Mucosa of rectum (tissue), 2 donors: ENCODE results near the gene CASQ2.

Experiments
- H3K27ac ChIP-seq, 2 donors: one replicate each; pipeline ENCODE4 v1.7.0; 2013; ENCODE audit warnings: inconsistent platforms in 2 of 2, low read depth in 2 of 2, low read length in 2 of 2
- H3K27me3 ChIP-seq, 2 donors: one replicate each; pipeline ENCODE4 v1.7.0; 2013; ENCODE audit warnings: low read length in 2 of 2; ENCODE audit not compliant: control insufficient read depth in 2 of 2, insufficient read depth in 2 of 2
- H3K36me3 ChIP-seq, 2 donors: one replicate each; pipeline ENCODE4 v1.7.0; 2013; ENCODE audit warnings: low read length in 2 of 2; ENCODE audit not compliant: control insufficient read depth in 2 of 2, insufficient read depth in 2 of 2
- H3K4me1 ChIP-seq, 2 donors: one replicate each; pipeline ENCODE4 v1.7.0; 2013; ENCODE audit warnings: low read length in 2 of 2, mild to moderate bottlenecking in 1 of 2; ENCODE audit not compliant: control insufficient read depth in 2 of 2, insufficient read depth in 2 of 2
- H3K4me3 ChIP-seq, 2 donors: one replicate each; pipeline ENCODE4 v1.7.0; 2013; ENCODE audit warnings: low read length in 2 of 2
- H3K9ac ChIP-seq, 2 donors: one replicate each; pipeline ENCODE4 v1.7.0; 2013; ENCODE audit warnings: low read length in 2 of 2, low read depth in 1 of 2, mild to moderate bottlenecking in 1 of 2
- H3K9me3 ChIP-seq, 2 donors: one replicate each; pipeline ENCODE4 v1.7.0; 2013; ENCODE audit warnings: low read length in 2 of 2; ENCODE audit not compliant: control insufficient read depth in 2 of 2
- donor health status: healthy.
- donor health status: Normal muscosa, but diverticular disease.

The CASQ2 gene

DNA sequence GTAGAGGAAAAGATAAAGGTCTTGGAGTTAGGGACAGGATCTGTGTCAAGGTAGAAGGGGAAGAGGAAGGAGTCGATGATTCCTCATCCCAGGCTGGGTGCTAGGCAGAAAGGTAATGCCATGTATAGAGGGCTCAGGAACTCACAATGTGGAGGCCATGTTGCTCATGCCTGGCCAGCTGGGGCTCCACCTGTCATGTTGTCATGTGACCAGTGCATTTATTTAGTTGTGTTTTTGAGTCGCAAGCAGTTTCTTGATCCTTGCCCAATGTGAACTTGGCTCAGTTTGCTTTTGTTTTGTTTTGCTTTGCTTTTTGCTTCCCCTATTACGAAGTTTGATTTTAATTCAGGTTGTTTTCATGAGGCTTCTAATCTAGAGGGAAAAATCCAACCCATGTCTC, 5.7 kb downstream of the CASQ2 start:
- H3K36me3 ChIP-seq, result no peaks in the 10 kb centered on the region
- no peaks in the 10 kb centered on the region for H3K27me3 ChIP-seq
- H3K4me1 ChIP-seq, result no peaks in the 10 kb centered on the region
- no peak overlapping the region for H3K27ac ChIP-seq
- no peak overlapping the region for H3K4me3 ChIP-seq
- H3K9me3 ChIP-seq, result no peaks in the 10 kb centered on the region
- no peak overlapping the region for H3K9ac ChIP-seq

DNA sequence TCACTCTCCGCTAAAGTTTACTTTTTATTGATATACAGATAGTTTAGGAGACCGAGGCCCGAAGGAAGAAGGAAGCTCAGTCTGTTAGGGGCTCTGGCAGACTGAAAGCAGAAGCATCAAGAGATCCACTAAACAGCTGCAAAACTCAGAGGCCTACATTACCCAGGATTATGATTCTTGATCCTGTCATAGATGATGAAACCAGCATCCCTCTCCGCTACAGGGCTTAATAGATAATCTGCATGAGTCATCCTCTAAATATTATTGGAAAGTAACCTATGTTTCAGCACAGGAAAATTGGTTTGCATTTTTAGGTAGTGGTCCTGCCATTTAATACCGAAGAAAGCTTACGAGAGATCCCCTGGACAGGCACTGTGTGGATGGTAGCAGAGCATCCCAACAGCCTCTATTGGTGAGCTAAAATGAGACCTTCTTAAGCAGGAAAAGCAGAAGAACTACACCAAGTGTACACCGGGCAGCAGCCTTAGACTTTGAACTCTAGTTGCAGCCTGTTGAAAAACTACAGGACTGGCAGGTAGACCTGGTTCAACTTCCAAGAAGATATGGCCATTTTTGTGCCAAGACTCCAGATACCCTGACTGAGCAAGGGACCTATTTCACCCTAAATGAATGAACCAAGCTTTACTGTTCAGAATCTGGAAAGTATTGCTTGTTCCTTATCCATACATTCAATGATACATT, 6.8 kb downstream of the CASQ2 start:
- Histone ChIP-seq H3K4me3 (no peak overlapping the region), H3K27me3 (no peaks in the 10 kb centered on the region), H3K9me3 (no peaks in the 10 kb centered on the region), H3K27ac (no peak overlapping the region), H3K9ac (no peak overlapping the region), H3K36me3 (no peaks in the 10 kb centered on the region), H3K4me1 (no peaks in the 10 kb centered on the region)

DNA sequence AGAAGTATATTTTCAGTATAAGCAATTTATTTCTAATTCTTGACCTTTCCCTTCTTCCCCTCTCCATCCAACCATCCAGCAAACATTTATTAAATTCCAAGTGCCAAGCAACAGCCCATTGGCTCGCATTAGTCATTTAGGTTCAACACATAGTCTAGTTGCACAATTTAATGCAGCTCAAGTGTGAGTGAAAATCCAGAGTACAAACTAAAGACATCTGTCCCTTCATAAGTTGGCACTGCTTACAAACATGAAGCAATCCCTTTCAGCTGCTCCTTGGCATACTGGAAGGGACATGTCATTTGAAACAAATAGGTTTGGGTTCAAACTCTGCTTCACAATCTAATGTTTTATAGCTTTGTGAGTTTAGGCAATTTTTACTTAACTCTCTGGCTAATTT, 10.7 kb downstream of the CASQ2 start:
- H3K9ac ChIP-seq, result no peak overlapping the region
- no peaks in the 10 kb centered on the region for H3K36me3 ChIP-seq
- H3K9me3 ChIP-seq, result no peaks in the 10 kb centered on the region
- H3K4me1 ChIP-seq, result no peaks in the 10 kb centered on the region
- no peak overlapping the region for H3K4me3 ChIP-seq
- H3K27me3 ChIP-seq, result no peaks in the 10 kb centered on the region
- H3K27ac ChIP-seq, result no peak overlapping the region

DNA sequence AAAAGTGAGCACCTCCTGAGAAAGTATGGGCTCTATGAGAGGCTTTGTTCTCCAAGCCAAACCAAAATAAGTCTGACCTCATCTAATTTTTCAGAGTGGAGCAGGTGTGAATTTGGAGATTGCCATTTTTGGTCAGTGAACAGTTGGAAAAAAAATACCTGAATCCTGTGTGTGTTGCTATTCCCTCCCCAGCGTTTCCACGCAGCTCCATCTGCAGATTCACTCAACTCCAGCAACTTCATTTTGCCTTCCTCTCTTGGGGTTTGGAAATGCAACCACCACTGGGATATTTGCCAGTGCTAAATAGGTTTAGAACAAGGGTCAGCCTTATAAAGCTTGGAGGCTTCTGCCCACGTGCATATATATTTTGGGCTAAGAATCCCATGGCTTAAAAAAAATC, 11.2 kb downstream of the CASQ2 start:
- H3K4me3 ChIP-seq, result no peak overlapping the region
- H3K9me3 ChIP-seq, result no peaks in the 10 kb centered on the region
- no peaks in the 10 kb centered on the region for H3K36me3 ChIP-seq
- H3K27me3 ChIP-seq, result no peaks in the 10 kb centered on the region
- H3K27ac ChIP-seq, result no peak overlapping the region
- no peak overlapping the region for H3K9ac ChIP-seq
- H3K4me1 ChIP-seq, result no peaks in the 10 kb centered on the region

DNA sequence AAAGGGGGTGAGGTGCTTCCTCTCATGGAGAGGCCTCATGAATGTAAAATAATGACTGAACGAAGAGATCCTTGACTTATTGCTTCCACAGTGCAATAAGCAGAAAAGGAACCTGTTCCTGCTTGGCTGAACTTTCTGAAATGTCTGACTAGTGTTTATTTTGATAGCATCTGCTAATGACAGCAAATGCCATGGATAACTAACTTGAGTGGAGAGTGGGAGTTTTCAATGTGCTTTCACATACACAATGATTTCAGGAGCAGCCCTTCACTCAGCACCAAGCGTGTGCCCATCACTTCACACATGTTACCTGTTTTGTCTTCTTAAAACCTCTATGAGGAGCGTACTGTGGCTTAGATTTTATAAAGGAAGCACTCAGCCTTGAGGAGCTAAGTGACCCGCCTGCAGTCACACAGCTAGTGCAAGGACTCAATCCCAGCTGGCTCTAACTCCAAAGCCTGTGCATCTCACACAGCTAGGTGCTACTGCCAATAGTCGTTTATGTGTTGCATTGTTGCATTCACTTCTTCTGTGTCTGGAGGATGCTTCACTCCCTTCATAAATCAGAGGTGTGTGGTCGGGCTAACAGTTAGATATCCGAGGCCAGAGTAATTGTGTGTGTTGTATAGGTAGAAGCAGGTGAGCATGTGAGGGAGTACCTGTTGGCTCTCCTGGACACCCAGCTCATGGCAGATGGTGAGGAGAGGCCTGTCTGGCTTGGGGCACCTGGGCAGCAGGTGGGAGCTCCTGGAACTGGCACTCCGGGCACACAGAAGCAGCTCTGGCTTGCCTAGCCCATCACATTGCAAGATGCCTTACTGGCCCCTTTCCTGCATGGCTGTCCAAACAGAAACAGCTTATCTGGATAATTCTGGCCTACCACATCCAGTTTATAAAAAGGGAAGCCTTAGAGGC, 12.8 kb downstream of the CASQ2 start:
- Histone ChIP-seq H3K36me3 (no peaks in the 10 kb centered on the region), H3K4me1 (no peaks in the 10 kb centered on the region), H3K9me3 (no peaks in the 10 kb centered on the region), H3K9ac (no peak overlapping the region), H3K27me3 (no peaks in the 10 kb centered on the region), H3K27ac (no peak overlapping the region), H3K4me3 (no peak overlapping the region)

DNA sequence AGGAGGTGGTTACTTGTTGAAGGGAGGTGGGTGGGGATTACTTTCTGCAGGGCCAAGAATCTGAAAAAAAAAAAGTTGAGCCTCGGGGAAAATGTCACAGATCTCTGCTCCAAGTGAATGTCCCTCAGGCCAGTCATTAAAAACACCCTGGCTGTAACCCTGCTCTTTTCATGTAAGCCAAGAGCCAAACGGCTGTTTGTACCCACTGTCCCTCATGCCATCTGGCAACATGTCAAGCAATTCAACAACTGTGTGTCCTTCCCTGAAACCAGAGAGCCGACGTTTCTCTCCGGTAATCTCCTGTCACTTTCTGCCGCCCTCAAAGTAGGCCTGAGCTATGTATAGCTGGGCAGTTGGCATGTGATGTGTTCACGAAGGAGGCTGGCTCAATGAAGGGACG, 14.7 kb downstream of the CASQ2 start:
- Histone ChIP-seq H3K9ac (no peak overlapping the region), H3K9me3 (no peaks in the 10 kb centered on the region), H3K36me3 (no peaks in the 10 kb centered on the region), H3K27ac (no peak overlapping the region), H3K4me1 (no peaks in the 10 kb centered on the region), H3K4me3 (no peak overlapping the region), H3K27me3 (no peaks in the 10 kb centered on the region)

DNA sequence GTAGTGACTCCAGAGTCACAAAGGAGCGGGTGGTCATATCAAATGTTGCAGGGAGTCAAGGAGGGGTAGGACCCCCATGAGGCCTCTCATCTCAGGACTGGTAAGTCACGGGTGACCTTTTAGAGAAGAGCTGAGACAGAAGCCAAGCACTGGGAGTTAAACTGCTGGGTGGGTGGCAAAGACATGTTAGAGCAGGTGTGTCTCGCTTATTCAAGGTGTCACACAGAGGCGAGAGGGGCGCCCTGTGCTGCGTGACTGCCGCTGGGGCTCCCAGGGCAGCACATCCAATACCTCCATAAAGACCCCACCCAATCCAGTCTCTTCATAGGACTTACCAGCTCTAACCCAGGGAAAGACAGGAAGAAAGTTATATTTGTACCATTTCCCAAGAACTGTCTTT, 15.2 kb downstream of the CASQ2 start:
- no peaks in the 10 kb centered on the region for H3K9me3 ChIP-seq
- H3K4me1 ChIP-seq, result no peaks in the 10 kb centered on the region
- no peak overlapping the region for H3K9ac ChIP-seq
- H3K4me3 ChIP-seq, result no peak overlapping the region
- H3K27me3 ChIP-seq, result no peaks in the 10 kb centered on the region
- no peak overlapping the region for H3K27ac ChIP-seq
- H3K36me3 ChIP-seq, result no peaks in the 10 kb centered on the region

DNA sequence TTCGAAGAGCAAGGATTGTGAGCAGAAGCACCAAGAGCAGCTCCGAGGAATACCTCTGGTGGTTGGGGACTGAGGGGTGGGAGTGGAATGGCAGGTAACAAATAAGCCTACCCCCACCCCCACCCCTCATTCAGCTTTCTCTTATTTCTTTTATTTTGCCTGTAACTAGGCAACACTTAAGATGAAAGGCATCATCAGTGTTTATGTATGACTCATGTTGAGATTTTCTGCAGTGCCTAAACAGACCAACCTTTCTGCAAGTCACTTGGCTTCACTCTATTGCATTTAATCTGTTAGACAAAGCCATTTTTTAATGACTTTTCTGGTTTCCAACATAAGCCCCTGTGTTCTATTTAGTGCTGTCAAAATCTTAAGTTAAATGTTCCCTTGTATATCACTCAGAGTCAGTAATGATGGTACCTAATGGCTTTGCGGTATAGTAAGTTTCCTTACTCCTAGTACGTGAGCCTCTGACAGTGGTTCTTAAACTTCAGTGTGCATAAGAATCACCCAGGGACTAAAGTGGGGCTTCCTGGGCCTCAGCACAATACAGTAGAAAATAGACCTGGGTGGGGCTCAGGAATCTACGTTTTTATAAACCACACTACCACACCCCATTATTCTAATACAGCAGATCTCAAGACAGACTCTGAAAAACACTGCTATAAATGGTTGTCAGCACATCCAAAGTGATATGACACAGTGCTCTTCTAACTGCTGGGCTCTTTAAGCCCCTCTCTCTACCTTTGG, 19.9 kb downstream of the CASQ2 start:
- Histone ChIP-seq H3K9me3 (no peaks in the 10 kb centered on the region), H3K9ac (no peak overlapping the region), H3K36me3 (no peaks in the 10 kb centered on the region), H3K27me3 (no peaks in the 10 kb centered on the region), H3K4me3 (no peak overlapping the region), H3K4me1 (no peaks in the 10 kb centered on the region), H3K27ac (peak overlapping the region in 1 of 2 donors; percentile 5)

DNA sequence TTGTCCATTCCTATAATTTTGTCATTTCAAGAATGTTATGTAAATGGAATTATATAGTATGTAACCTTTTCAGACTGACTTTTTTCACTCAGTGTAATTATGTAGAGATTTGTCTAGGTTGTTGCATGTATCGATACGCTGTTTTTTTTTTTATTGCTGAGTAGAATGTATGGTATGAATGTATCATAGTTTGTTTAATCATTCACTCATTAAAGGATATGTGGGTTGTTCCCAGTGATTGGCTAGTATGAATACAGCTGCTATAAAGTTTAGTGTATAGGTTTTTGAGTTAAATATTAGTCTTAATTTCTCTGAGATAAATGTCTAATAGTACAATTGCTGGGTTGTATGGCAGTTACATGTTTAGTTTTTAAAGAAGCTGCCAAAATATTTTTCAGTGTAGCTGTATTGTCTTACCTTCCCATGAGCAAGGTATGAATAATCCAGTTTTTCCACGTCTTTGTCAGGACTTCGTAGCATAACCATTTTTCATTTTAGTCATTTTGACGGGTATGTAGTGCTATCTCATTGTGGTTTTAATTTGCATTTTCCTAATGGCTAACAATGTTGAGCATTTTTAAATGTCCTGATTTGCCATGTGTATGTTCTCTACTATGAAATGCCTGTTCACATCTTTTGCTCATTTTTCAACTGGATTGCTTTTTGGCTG, 22.4 kb downstream of the CASQ2 start:
- Histone ChIP-seq H3K27ac (no peak overlapping the region), H3K36me3 (no peaks in the 10 kb centered on the region), H3K27me3 (no peaks in the 10 kb centered on the region), H3K4me3 (no peak overlapping the region), H3K4me1 (no peaks in the 10 kb centered on the region), H3K9me3 (no peaks in the 10 kb centered on the region), H3K9ac (no peak overlapping the region)
